Omental fat pad (tissue), 4 donors: ENCODE results near the gene INPP5K. TPM values are rescaled to one million over a fixed set of nuclear protein-coding genes. Genes with fewer than 3 reads are reported as not detected.
"Not testable (repeated sequence)": the region's sequence is repeated elsewhere in the genome, so short reads cannot be mapped to it uniquely, and the experiment has no call there.

Experiments
- ATAC-seq: fragments of 150-250 bp; one replicate; pipeline ENCODE4 v1.9.1; 2016; ENCODE audit warnings: mild to moderate bottlenecking, moderate library complexity; ENCODE audit not compliant: low FRiP score
- DNase-seq: peaks from one replicate; pipeline ENCODE4 v3.0.0-alpha.2; 2019; ENCODE audit warnings: low spot score
- CTCF ChIP-seq, 3 donors: fragments of 450-650 bp; IDR thresholded peaks; one replicate each; pipeline ENCODE4 v1.5.1; 2016 to 2017; ENCODE audit warnings: antibody characterized with exemption in 3 of 3, mild to moderate bottlenecking in 3 of 3, moderate library complexity in 2 of 3
- total RNA-seq, 4 donors: library from RNA; depleted of rRNA; stranded (reverse); fragments of >200 nt; gene quantifications; one replicate each; pipeline ENCODE4 v1.1.0, GENCODE V29; 2016

The INPP5K gene
- total RNA-seq, 4 donors from 2014 or later, result 103 to 279 (median 153) TPM

GRCh38 chr17:1515640-1516387, 598 bp downstream of the INPP5K start:
- ATAC-seq, result peak; percentile 34
- no peak for DNase-seq
- no peak for TF ChIP-seq CTCF (IDR thresholded peaks at IDR 0.05)

GRCh38 chr17:1512351-1512750, 4.1 kb downstream of the INPP5K start:
- no peak for TF ChIP-seq CTCF (IDR thresholded peaks at IDR 0.05)
- ATAC-seq, result no peak
- DNase-seq, result no peak

- DNase-seq (no peak), ATAC-seq (no peak)
- no peak for TF ChIP-seq CTCF (IDR thresholded peaks at IDR 0.05)
These were observed 4.6 kb downstream of the INPP5K start for GRCh38 chr17:1511756-1512321.

GRCh38 chr17:1511290-1511689, 5.1 kb downstream of the INPP5K start:
- no peak for TF ChIP-seq CTCF (IDR thresholded peaks at IDR 0.05)
- no peak for DNase-seq

GRCh38 chr17:1509290-1509881, 7.0 kb downstream of the INPP5K start:
- DNase-seq (no peak), ATAC-seq (no peak)
- no peak for TF ChIP-seq CTCF (IDR thresholded peaks at IDR 0.05)

More at GRCh38 chr17:1511290-1511689, 5.1 kb downstream of the INPP5K start:
- ATAC-seq, result peak; percentile 55

- not testable (repeated sequence) for DNase-seq, ATAC-seq
These were observed 7.7 kb downstream of the INPP5K start for GRCh38 chr17:1508709-1509108.

GRCh38 chr17:1506649-1507267, 9.7 kb downstream of the INPP5K start:
- no peak for TF ChIP-seq CTCF (IDR thresholded peaks at IDR 0.05)
- peak; percentile 22 for ATAC-seq

More at GRCh38 chr17:1506649-1507267, 9.7 kb downstream of the INPP5K start:
- no peak for DNase-seq
